GM19395 (cell line): ENCODE results near the gene ACTG1.

ENCODE experiments used
- ATAC-seq: cut with Tn5 transposase; IDR thresholded peaks from one replicate; pipeline ENCODE4 v1.9.1; 2021; ENCODE audit warnings: mild to moderate bottlenecking, moderate library complexity; ENCODE audit not compliant: unreplicated experiment

Gene ACTG1

GRCh38 chr17:81468111-81468769 is 44.4 kb downstream of the ACTG1 start:
- no peak for ATAC-seq

GRCh38 chr17:81466564-81467472 is 45.8 kb downstream of the ACTG1 start:
- ATAC-seq, result no peak

GRCh38 chr17:81465910-81466309 is 46.7 kb downstream of the ACTG1 start:
- no peak for ATAC-seq

GRCh38 chr17:81464586-81464985 is 48.0 kb downstream of the ACTG1 start:
- ATAC-seq, result no peak

GRCh38 chr17:81463506-81463905 is 49.1 kb downstream of the ACTG1 start:
- no peak for ATAC-seq

GRCh38 chr17:81462506-81463125 is 50.0 kb downstream of the ACTG1 start:
- no peak for ATAC-seq

- ATAC-seq, result no peak
Observed at GRCh38 chr17:81461607-81462500, 50.7 kb downstream of the ACTG1 start.

- ATAC-seq, result no peak
Observed at GRCh38 chr17:81460856-81461460, 51.6 kb downstream of the ACTG1 start.
